ENCODE data around the gene ATXN1.

Gene ATXN1

GRCh38 chr6:16770701-16771569 lies 9.7 kb upstream of the ATXN1 start:
- DNase-seq (ENCODE audit: low spot score): peak; percentile 78
- TF ChIP-seq CTCF (IDR thresholded peaks at IDR 0.05; ENCODE audit: extremely low read depth, missing control alignments): peak; percentile 90

GRCh38 chr6:16769986-16770376 lies 8.7 kb upstream of the ATXN1 start:
- no peak for DNase-seq (ENCODE audit: low spot score)

GRCh38 chr6:16769131-16769985 lies 8.1 kb upstream of the ATXN1 start:
- DNase-seq (ENCODE audit: low spot score): peak; percentile 14
- TF ChIP-seq CTCF (IDR thresholded peaks at IDR 0.05; ENCODE audit: extremely low read depth, missing control alignments): no peak

More at GRCh38 chr6:16769986-16770376, 8.7 kb upstream of the ATXN1 start:
- no peak for TF ChIP-seq CTCF (IDR thresholded peaks at IDR 0.05; ENCODE audit: extremely low read depth, missing control alignments)

- TF ChIP-seq CTCF (IDR thresholded peaks at IDR 0.05; ENCODE audit: extremely low read depth, missing control alignments): no peak
- DNase-seq (ENCODE audit: low spot score): no peak
Measured at GRCh38 chr6:16768477-16768830, 7.2 kb upstream of the ATXN1 start.

GRCh38 chr6:16767765-16768476 lies 6.7 kb upstream of the ATXN1 start:
- no peak for DNase-seq (ENCODE audit: low spot score)
- no peak for TF ChIP-seq CTCF (IDR thresholded peaks at IDR 0.05; ENCODE audit: extremely low read depth, missing control alignments)

- no peak for DNase-seq (ENCODE audit: low spot score)
- no peak for TF ChIP-seq CTCF (IDR thresholded peaks at IDR 0.05; ENCODE audit: extremely low read depth, missing control alignments)
Measured at GRCh38 chr6:16766836-16767745, 5.8 kb upstream of the ATXN1 start.
